Measurements from ENCODE around the gene ROBO4.

ROBO4 gene

GRCh38 chr11:124869856-124870387 lies 27.7 kb downstream of the ROBO4 start:
- no peak for DNase-seq

GRCh38 chr11:124869331-124869730 lies 28.3 kb downstream of the ROBO4 start:
- DNase-seq = no peak

- no peak for DNase-seq
Observed at GRCh38 chr11:124868331-124869274, 29.1 kb downstream of the ROBO4 start.

GRCh38 chr11:124867700-124868099 lies 30.0 kb downstream of the ROBO4 start:
- DNase-seq = no peak

- DNase-seq = peak; percentile 68
Observed at GRCh38 chr11:124865902-124866851, 31.5 kb downstream of the ROBO4 start.

GRCh38 chr11:124865181-124865901 lies 32.3 kb downstream of the ROBO4 start, which contains the start of gene ROBO3:
Gene ROBO3 (plus strand): TSS chr11:124865432. CDS start chr11:124865578, 146 bp downstream.
- no peak for DNase-seq

GRCh38 chr11:124864892-124865180 lies 32.8 kb downstream of the ROBO4 start:
- DNase-seq = no peak

- no peak for DNase-seq
Observed at GRCh38 chr11:124864176-124864891, 33.3 kb downstream of the ROBO4 start.

- DNase-seq = no peak
Observed at GRCh38 chr11:124863826-124864165, 33.9 kb downstream of the ROBO4 start.

GRCh38 chr11:124863137-124863825 lies 34.4 kb downstream of the ROBO4 start:
- DNase-seq = no peak

GRCh38 chr11:124861670-124862069 lies 36.0 kb downstream of the ROBO4 start:
- DNase-seq = no peak

GRCh38 chr11:124859171-124859570 lies 38.5 kb downstream of the ROBO4 start:
- no peak for DNase-seq

- no peak for DNase-seq
Observed at GRCh38 chr11:124846070-124846673, 51.5 kb downstream of the ROBO4 start.

- DNase-seq = no peak
Observed at GRCh38 chr11:124844664-124845079, 53.0 kb downstream of the ROBO4 start.

GRCh38 chr11:124843616-124843910 lies 54.1 kb downstream of the ROBO4 start:
- no peak for DNase-seq

GRCh38 chr11:124842305-124842704 lies 55.4 kb downstream of the ROBO4 start:
- DNase-seq = no peak

- DNase-seq = no peak
Observed at GRCh38 chr11:124841840-124842239, 55.8 kb downstream of the ROBO4 start.

- no peak for DNase-seq
Observed at GRCh38 chr11:124841201-124841600, 56.5 kb downstream of the ROBO4 start.

GRCh38 chr11:124840666-124841065 lies 57.0 kb downstream of the ROBO4 start:
- DNase-seq = no peak

- DNase-seq = no peak
Observed at GRCh38 chr11:124839972-124840621, 57.6 kb downstream of the ROBO4 start.
